ENCODE results near the gene CMC1. TPM values are rescaled to one million over a fixed set of nuclear protein-coding genes. Genes with fewer than 3 reads are reported as not detected.
A peak's percentile ranks its signal among the peaks of the same experiment; 100 is the strongest.

CMC1 gene
- total and polyA plus RNA-seq, 9 of the 15 experiments (the other 6 are each of a cell fraction or from before 2014, with no cell fraction given), result 15.9 to 74.6 (median 48.9) TPM

- TF ChIP-seq CUX1 (CRISPR knock-in tag; IDR thresholded peaks at IDR 0.05) (no peak), SAP30 (IDR thresholded peaks at IDR 0.05; ENCODE audit: borderline replicate concordance, insufficient read depth, low read depth, low read length, poor library complexity, severe bottlenecking) (no peak), ZBTB2 (IDR thresholded peaks at IDR 0.05) (no peak), CEBPB (tag; IDR thresholded peaks at IDR 0.05) (peak; percentile 86), HDAC2 (IDR thresholded peaks at IDR 0.05) (no peak; the same call in 1 of the 2 replicates), TSHZ1 (CRISPR knock-in tag; IDR thresholded peaks at IDR 0.05) (no peak), ZNF212 (CRISPR knock-in tag; IDR thresholded peaks at IDR 0.05) (no peak), RFX5 (IDR thresholded peaks at IDR 0.05; ENCODE audit: low read depth, low read length) (0 out of 2 replicates have a peak, but pooled peaks have one; percentile 30), SNRNP70 (optimal IDR thresholded peaks at IDR 0.05; ENCODE audit: low read depth, low read length) (no peak), ZNF24 (IDR thresholded peaks at IDR 0.05) (no peak), HSF4 (CRISPR knock-in tag; IDR thresholded peaks at IDR 0.05; ENCODE audit: borderline replicate concordance) (no peak)
These were observed 107.4 kb downstream of the CMC1 start, which contains the start of the genes AZI2 and ZCWPW2 (continued) for GRCh38 chr3:28348629-28349468.
